Endothelial cell of umbilical vein (primary cell): ENCODE data around the gene HOXB4. TPM values are rescaled to one million over a fixed set of nuclear protein-coding genes. Genes with fewer than 3 reads are reported as not detected.

Experiments used
- BruUV-seq: library from RNA; stranded (reverse); fragments of 400-500 nt; replicated peaks from 2 replicates; lab custom pipeline; 2021; lab: Mats Ljungman, UMichigan
- CTCF ChIA-PET: fragments of 300-600, 350-600 bp; sonication (Branson Sonifier 250); formaldehyde crosslinking; loops from one replicate; lab custom pipeline; 2021; ENCODE audit warnings: antibody characterized with exemption, inconsistent platforms; lab: Charles Lee
- POLR2A ChIA-PET: fragments of 300-600, 350-600 bp; sonication (Branson Sonifier 250); formaldehyde crosslinking; loops from one replicate; lab custom pipeline; 2021; ENCODE audit warnings: antibody characterized with exemption, inconsistent platforms; lab: Charles Lee
- DNase-seq: peaks from one replicate; pipeline ENCODE4 v3.0.0-alpha.2; 2011; ENCODE audit warnings: low read depth, low spot score
- FAIRE-seq: peaks from 2 replicates; lab custom pipeline; 2011; peaks lifted over from hg19 to GRCh38; lab: Jason Lieb, UNC
- H2AFZ ChIP-seq: 2 replicates; pipeline ENCODE4 v1.6.0; 2012; ENCODE audit warnings: low read depth, low read length, control low read depth, inconsistent platforms
- H3K27ac ChIP-seq: 2 replicates; pipeline ENCODE4 v1.5.1; 2011; ENCODE audit warnings: low read depth, mild to moderate bottlenecking, control low read depth, low read length, moderate library complexity; ENCODE audit not compliant: insufficient read depth
- H3K27me3 ChIP-seq, 2 experiments: 2 replicates each; pipeline versions ENCODE4 v1.6.0 to v1.6.1; 2011; ENCODE audit warnings: low read length in 2 of 2, mixed read lengths in 1 of 2; ENCODE audit not compliant: control insufficient read depth in 2 of 2, insufficient read depth in 2 of 2
- H3K36me3 ChIP-seq, 2 experiments: 2 replicates in 1 of 2; 3 replicates in 1 of 2; pipeline ENCODE4 v1.5.1; 2011; ENCODE audit warnings: low read length in 2 of 2, mild to moderate bottlenecking in 1 of 2, moderate library complexity in 1 of 2; ENCODE audit not compliant: control insufficient read depth in 2 of 2, insufficient read depth in 2 of 2; ENCODE audit errors: extremely low read depth in 1 of 2
- H3K4me1 ChIP-seq: 3 replicates; pipeline ENCODE4 v1.5.1; 2011; ENCODE audit warnings: mild to moderate bottlenecking, low read length; ENCODE audit not compliant: control insufficient read depth, insufficient read depth; ENCODE audit errors: extremely low read depth
- H3K4me2 ChIP-seq: 2 replicates; pipeline ENCODE4 v1.6.1; 2011; ENCODE audit warnings: low read length, control low read depth, mixed read lengths; ENCODE audit not compliant: insufficient read depth
- H3K4me3 ChIP-seq, 3 experiments: fragments of 200-600 bp in 1 of 3; sonication (generic), shearing (Covaris generic) in 1 of 3; replicated peaks in 1 of 3; 2 replicates each; pipeline ENCODE4 v1.5.1; 2011 to 2016; ENCODE audit warnings: control low read depth in 3 of 3, low read length in 3 of 3, mild to moderate bottlenecking in 2 of 3, inconsistent platforms in 1 of 3, low read depth in 1 of 3, moderate library complexity in 1 of 3; ENCODE audit not compliant: insufficient read depth in 1 of 3
- H3K79me2 ChIP-seq: 2 replicates; pipeline ENCODE4 v1.6.0; 2012; ENCODE audit warnings: low read length, inconsistent platforms; ENCODE audit not compliant: control insufficient read depth, insufficient read depth
- H3K9ac ChIP-seq: replicated peaks from 2 replicates; pipeline ENCODE3; 2011; ENCODE audit warnings: low read length, control low read depth; ENCODE audit not compliant: insufficient read depth; ENCODE audit errors: extremely low read depth
- H3K9me1 ChIP-seq: replicated peaks from 3 replicates; pipeline ENCODE4 v1.6.0; 2011; ENCODE audit warnings: mild to moderate bottlenecking, low read length; ENCODE audit not compliant: control insufficient read depth, insufficient read depth; ENCODE audit errors: extremely low read depth
- H3K9me3 ChIP-seq: replicated peaks from 2 replicates; pipeline ENCODE4 v1.5.1; 2012; ENCODE audit warnings: low read length, inconsistent platforms; ENCODE audit not compliant: control insufficient read depth, insufficient read depth
- H4K20me1 ChIP-seq: replicated peaks from 2 replicates; pipeline ENCODE3; 2011; ENCODE audit warnings: mild to moderate bottlenecking, low read length; ENCODE audit not compliant: control insufficient read depth, insufficient read depth; ENCODE audit errors: extremely low read depth
- EZH2 ChIP-seq: IDR thresholded peaks from 2 replicates; pipeline ENCODE4 v1.6.1; 2012; ENCODE audit warnings: borderline replicate concordance, low read depth, mild to moderate bottlenecking, moderate library complexity, low read length, inconsistent platforms; ENCODE audit not compliant: severe bottlenecking
- FOS ChIP-seq: IDR thresholded peaks from 2 replicates; pipeline ENCODE4 v1.6.1; 2011; ENCODE audit warnings: mild to moderate bottlenecking, low read length, moderate library complexity, borderline replicate concordance; ENCODE audit not compliant: insufficient read depth
- MYC ChIP-seq: IDR thresholded peaks from one replicate; pipeline ENCODE4 v1.6.1; 2011; ENCODE audit warnings: mild to moderate bottlenecking, low read depth, low read length
- POLR2A ChIP-seq: IDR thresholded peaks from 2 replicates; pipeline ENCODE4 v1.6.1; 2012; ENCODE audit warnings: low read depth, mild to moderate bottlenecking, control low read depth, low read length
- POLR2AphosphoS5 ChIP-seq: IDR thresholded peaks from 2 replicates; pipeline ENCODE4 v1.6.1; 2012; ENCODE audit warnings: low read depth, mild to moderate bottlenecking, control low read depth, low read length, moderate library complexity; ENCODE audit not compliant: insufficient read depth
- dilution Hi-C: fragments of 300-500 bp; cut with MboI; formaldehyde crosslinking; loops from one replicate; pipeline ENCODE4 v1.15.0; 2019; ENCODE audit warnings: low sequenced_read_pairs; ENCODE audit not compliant: extremely low pct_ligation_motif_present
- intact Hi-C: fragments of 100-400 bp; cut with micrococcal nuclease; formaldehyde crosslinking; loops from one replicate; pipeline ENCODE4 v1.10.0; 2022
- polyA plus RNA-seq, 4 experiments: library from polyadenylated mRNA; depleted of rRNA in 3 of 4; stranded (reverse) in 3 of 4; unstranded in 1 of 4; fragments of >200 nt; gene quantifications; 2 replicates each; pipeline versions ENCODE4 v1.2.1 to v1.2.3, GENCODE V29; 2011 to 2012; ENCODE audit warnings: missing spikeins in 1 of 4
- total RNA-seq: library from RNA; stranded (reverse); gene quantifications from 2 replicates; pipeline ENCODE4 v1.2.3, GENCODE V29; 2021
- TF ChIP-seq, protein P1 (sequence below), 2 donors: IDR thresholded peaks; 1 replicate in 1 of 2; 2 replicates in 1 of 2; pipeline ENCODE4 v1.5.1; 2011; ENCODE audit warnings: low read length in 2 of 2, mild to moderate bottlenecking in 2 of 2, moderate library complexity in 2 of 2, control low read depth in 1 of 2, inconsistent platforms in 1 of 2, low read depth in 1 of 2; ENCODE audit not compliant: insufficient read depth in 1 of 2; ENCODE audit errors: extremely low read depth in 1 of 2

HOXB4 gene
- total and polyA plus RNA-seq, 2 donors (not counting 3 experiments of a cell fraction or from before 2014, with no cell fraction given), result 4.6 to 13.1 TPM

DNA sequence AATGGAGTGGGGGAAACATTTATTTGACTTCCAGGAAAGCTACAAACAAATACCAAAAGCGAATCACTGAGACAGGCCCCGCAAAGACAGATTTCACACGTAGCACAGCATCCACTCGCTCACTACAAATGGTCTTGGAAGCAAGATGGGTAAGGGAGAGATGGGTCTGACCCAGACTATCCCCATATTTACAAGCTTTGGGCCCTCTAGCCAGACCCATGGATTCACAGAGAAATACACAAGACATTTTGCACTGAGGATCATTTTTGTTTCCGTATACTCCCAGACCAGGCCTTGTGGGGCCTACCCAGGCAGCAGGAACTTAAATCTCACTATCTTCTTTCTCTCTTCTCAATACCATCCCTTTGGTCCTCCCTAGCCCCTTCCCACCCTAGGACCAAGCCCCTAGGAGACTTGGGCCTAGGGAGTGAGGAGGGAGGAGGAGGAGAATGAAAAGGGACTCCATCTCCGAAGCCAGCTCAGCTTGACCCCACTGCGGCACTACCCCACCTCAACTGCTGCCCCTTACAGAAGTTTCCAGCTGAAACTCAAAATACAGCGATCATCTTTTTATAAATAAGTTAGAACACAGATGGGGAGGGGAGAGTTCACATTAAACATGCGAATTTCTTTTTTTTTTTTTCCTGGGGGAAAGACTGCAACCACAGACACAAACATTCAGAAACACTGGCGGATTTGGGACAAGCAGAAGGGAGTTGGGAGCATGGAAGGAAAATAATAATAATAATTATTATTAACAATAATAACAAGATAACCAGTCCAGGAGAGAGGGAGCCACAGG is 13.3 kb upstream of the HOXB4 start:
- intact Hi-C loops (no loop called here), dilution Hi-C loops (no loop called here)
- no peak overlapping the region for H3K4me3 ChIP-seq
- peaks cover 34% of the 10 kb centered on the region for H3K4me1 ChIP-seq
- peaks cover 3 to 11% of the 10 kb centered on the region in 2 experiments for H3K36me3 ChIP-seq
- H3K4me2 ChIP-seq, result no peak overlapping the region
- FAIRE-seq (no peak), DNase-seq (no peak)
- no peak overlapping the region for H3K27ac ChIP-seq
- no peaks in the 10 kb centered on the region for H3K9me3 ChIP-seq
- no peak overlapping the region for H3K9ac ChIP-seq
- H3K9me1 ChIP-seq, result no peaks in the 10 kb centered on the region
- no peaks in the 10 kb centered on the region for H4K20me1 ChIP-seq
- TF ChIP-seq EZH2 (no peak), MYC (no peak), POLR2A (no peak), FOS (no peak), POLR2AphosphoS5 (no peak)
- TF ChIP-seq, protein P1, sequence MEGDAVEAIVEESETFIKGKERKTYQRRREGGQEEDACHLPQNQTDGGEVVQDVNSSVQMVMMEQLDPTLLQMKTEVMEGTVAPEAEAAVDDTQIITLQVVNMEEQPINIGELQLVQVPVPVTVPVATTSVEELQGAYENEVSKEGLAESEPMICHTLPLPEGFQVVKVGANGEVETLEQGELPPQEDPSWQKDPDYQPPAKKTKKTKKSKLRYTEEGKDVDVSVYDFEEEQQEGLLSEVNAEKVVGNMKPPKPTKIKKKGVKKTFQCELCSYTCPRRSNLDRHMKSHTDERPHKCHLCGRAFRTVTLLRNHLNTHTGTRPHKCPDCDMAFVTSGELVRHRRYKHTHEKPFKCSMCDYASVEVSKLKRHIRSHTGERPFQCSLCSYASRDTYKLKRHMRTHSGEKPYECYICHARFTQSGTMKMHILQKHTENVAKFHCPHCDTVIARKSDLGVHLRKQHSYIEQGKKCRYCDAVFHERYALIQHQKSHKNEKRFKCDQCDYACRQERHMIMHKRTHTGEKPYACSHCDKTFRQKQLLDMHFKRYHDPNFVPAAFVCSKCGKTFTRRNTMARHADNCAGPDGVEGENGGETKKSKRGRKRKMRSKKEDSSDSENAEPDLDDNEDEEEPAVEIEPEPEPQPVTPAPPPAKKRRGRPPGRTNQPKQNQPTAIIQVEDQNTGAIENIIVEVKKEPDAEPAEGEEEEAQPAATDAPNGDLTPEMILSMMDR (IDR thresholded peaks at IDR 0.05; ENCODE audit: extremely low read depth in 1 of 2, insufficient read depth in 1 of 2, low read depth in 1 of 2, low read length in 2 of 2), result no peak
- BruUV-seq, result no TSS peak
- ChIA-PET POLR2A (no interaction called here), CTCF (interaction anchor here (1.4 to 2.4 kb wide), 4 partner anchors 100 to 328 kb away, joined by 3 to 11 read pairs (median 6); no protein-coding TSS in a partner anchor)
- H2AFZ ChIP-seq, result no peak overlapping the region
- H3K79me2 ChIP-seq, result peaks cover 25% of the 10 kb centered on the region
- no peaks in the 10 kb centered on the region for H3K27me3 ChIP-seq
